ENCODE results near the gene ARL13B. TPM values are rescaled to one million over a fixed set of nuclear protein-coding genes. Genes with fewer than 3 reads are reported as not detected.

ARL13B gene
- total and polyA plus RNA-seq, 2 of the 8 experiments (the other 6 are each of a cell fraction or from before 2014, with no cell fraction given) = 1.5 to 12.7 TPM

- H4K20me1 ChIP-seq (replicated peaks in 1 of 2; ENCODE audit: control insufficient read depth in 1 of 2, insufficient read depth in 2 of 2, low read length in 2 of 2) = no peaks in the 10 kb centered on the region
- no peak overlapping the region for H3K14ac ChIP-seq (ENCODE audit: insufficient read length)
- no peak overlapping the region for H3K18ac ChIP-seq (ENCODE audit: extremely low read depth, low read length)
- no peak overlapping the region for H2AFZ ChIP-seq (ENCODE audit: low read length)
- no peaks in the 10 kb centered on the region for H3K79me2 ChIP-seq (ENCODE audit: control insufficient read depth in 1 of 2, insufficient read depth in 2 of 2, low read length in 2 of 2)
- H3K4ac ChIP-seq (replicated peaks; ENCODE audit: insufficient read length, low read depth, low read length) = no peak overlapping the region
- H4K91ac ChIP-seq (replicated peaks; ENCODE audit: insufficient read length, low read length) = no peak overlapping the region
- 88% methylated on average over 3 of the region's 3 CpGs; no CpG with 5 or more reads in 1 of the 2 experiments for WGBS, 2 experiments (ENCODE audit: extremely low coverage in 1 of 2, insufficient coverage in 1 of 2, insufficient read length in 1 of 2, insufficient replicate concordance in 2 of 2, low coverage in 1 of 2, low lambda C conversion rate in 2 of 2, missing lambda C conversion rate in 1 of 2)
- H3K4me1 ChIP-seq (replicated peaks in 1 of 4; ENCODE audit: control insufficient read depth in 3 of 4, insufficient read depth in 4 of 4, low read length in 3 of 4) = no peaks in the 10 kb centered on the region; a peak in 1 of 7 replicates
- H3K4me3 ChIP-seq (ENCODE audit: extremely low read depth in 1 of 4, insufficient read depth in 2 of 4, low read depth in 3 of 4, low read length in 4 of 4) = no peak overlapping the region
- H2BK5ac ChIP-seq (ENCODE audit: low read depth, low read length) = no peak overlapping the region
- no peak overlapping the region for H3K56ac ChIP-seq (replicated peaks; ENCODE audit: insufficient read length, low read depth, low read length)
- H3K79me1 ChIP-seq (ENCODE audit: low read depth, low read length) = no peaks in the 10 kb centered on the region; the same call in 1 of the 2 replicates
- CTCF ChIA-PET (ENCODE audit: partially characterized antibody) = no interaction called here
- DNase-seq (ENCODE audit: low read depth in 1 of 2, low spot score in 2 of 2) = no peak
- H2AK5ac ChIP-seq (ENCODE audit: low read depth, low read length) = no peak overlapping the region
- no peak overlapping the region for H2BK12ac ChIP-seq (ENCODE audit: low read depth, low read length)
- no peak overlapping the region for H3K27ac ChIP-seq (ENCODE audit: low read depth, low read length)
- no peak overlapping the region for H3K4me2 ChIP-seq (ENCODE audit: insufficient read depth in 1 of 2, low read depth in 2 of 2, low read length in 2 of 2)
- H2BK20ac ChIP-seq (ENCODE audit: low read length) = no peak overlapping the region
- H3K9ac ChIP-seq (replicated peaks in 1 of 4; ENCODE audit: extremely low read depth in 1 of 4, low read depth in 3 of 4, low read length in 3 of 4) = no peak overlapping the region
- H2BK15ac ChIP-seq (ENCODE audit: low read length) = no peak overlapping the region
- POLR2A ChIA-PET (ENCODE audit: partially characterized antibody) = no interaction called here
- H3K27me3 ChIP-seq (replicated peaks in 1 of 4; ENCODE audit: control insufficient read depth in 3 of 4, extremely low read depth in 1 of 4, insufficient read depth in 3 of 4, low read length in 3 of 4) = no peaks in the 10 kb centered on the region
- no peak overlapping the region for H4K5ac ChIP-seq (ENCODE audit: insufficient read length, low read depth, low read length)
- no peak overlapping the region for H4K8ac ChIP-seq (ENCODE audit: extremely low read depth, insufficient read depth, low read length)
- no peaks in the 10 kb centered on the region; a peak in 1 of 8 replicates for H3K36me3 ChIP-seq (ENCODE audit: control insufficient read depth in 2 of 4, insufficient read depth in 4 of 4, low read length in 3 of 4)
- peaks cover 0 to 2% of the 10 kb centered on the region in 2 experiments; a peak in 1 of 4 replicates for H3K9me3 ChIP-seq (ENCODE audit: insufficient read depth in 2 of 2, low read depth in 1 of 2, low read length in 1 of 2)
- no peak for FAIRE-seq
- H2BK120ac ChIP-seq (replicated peaks; ENCODE audit: low read depth, low read length) = no peak overlapping the region
- no peak overlapping the region for H3K23ac ChIP-seq (ENCODE audit: insufficient read length)
- TF ChIP-seq JUND (IDR thresholded peaks at IDR 0.05; ENCODE audit: low read length) = no peak
- no peak for TF ChIP-seq CBX5 (IDR thresholded peaks at IDR 0.05; ENCODE audit: low read depth, low read length)
- TF ChIP-seq E2F6 (IDR thresholded peaks at IDR 0.05) = no peak
- no peak for TF ChIP-seq PHF8 (conservative IDR thresholded peaks at IDR 0.05; ENCODE audit: low read depth, low read length)
- TF ChIP-seq CREB1 (IDR thresholded peaks at IDR 0.05) = no peak
- TF ChIP-seq CBX8 (IDR thresholded peaks at IDR 0.05; ENCODE audit: borderline replicate concordance, low read depth, low read length) = no peak
- no peak for TF ChIP-seq BRCA1 (IDR thresholded peaks at IDR 0.05; ENCODE audit: low read depth, low read length)
- TF ChIP-seq FOSL1 (IDR thresholded peaks at IDR 0.05; ENCODE audit: insufficient read depth, low read depth, low read length) = no peak
- TF ChIP-seq ATF2 (IDR thresholded peaks at IDR 0.05; ENCODE audit: low read length) = no peak
- TF ChIP-seq YY1 (IDR thresholded peaks at IDR 0.05; ENCODE audit: low read depth, low read length) = no peak
- no peaks in the 10 kb centered on the region for H3K23me2 ChIP-seq (ENCODE audit: low read depth, low read length)
Observed at GRCh38 chr3:94076055-94076454, 96.1 kb downstream of the ARL13B start.
